Hematopoietic multipotent progenitor cell treated with erythropoietin and hydrocortisone succinate and interleukin-3 and kit ligand, for 6 days (in vitro differentiated cells): Measurements from ENCODE around the gene GABRD.
A peak's percentile ranks its signal among the peaks of the same experiment; 100 is the strongest.

Source experiments
- DNase-seq: peaks from one replicate; pipeline ENCODE4 v3.0.0-alpha.2; 2015

The GABRD gene

GRCh38 chr1:1985375-1986050 lies 33.6 kb upstream of the GABRD start:
- no peak for DNase-seq

GRCh38 chr1:1986451-1987141 lies 32.5 kb upstream of the GABRD start:
- no peak for DNase-seq

GRCh38 chr1:1987142-1987510 lies 32.0 kb upstream of the GABRD start:
- DNase-seq, result no peak

GRCh38 chr1:1988061-1988945 lies 30.8 kb upstream of the GABRD start:
- no peak for DNase-seq

GRCh38 chr1:1989102-1989542 lies 30.0 kb upstream of the GABRD start:
- DNase-seq, result no peak

GRCh38 chr1:1989789-1990188 lies 29.4 kb upstream of the GABRD start:
- DNase-seq, result no peak

GRCh38 chr1:1990222-1990621 lies 28.9 kb upstream of the GABRD start:
- no peak for DNase-seq

- no peak for DNase-seq
These were observed 24.6 kb upstream of the GABRD start for GRCh38 chr1:1994536-1994935.

- peak; percentile 65 for DNase-seq
These were observed 22.9 kb upstream of the GABRD start for GRCh38 chr1:1996207-1996651.

- DNase-seq, result no peak
These were observed 21.6 kb upstream of the GABRD start for GRCh38 chr1:1997576-1997975.

- DNase-seq, result no peak
These were observed 18.7 kb upstream of the GABRD start for GRCh38 chr1:2000432-2000831.

GRCh38 chr1:2000850-2001249 lies 18.3 kb upstream of the GABRD start:
- no peak for DNase-seq

GRCh38 chr1:2001773-2002411 lies 17.3 kb upstream of the GABRD start:
- no peak for DNase-seq

GRCh38 chr1:2003541-2004131 lies 15.5 kb upstream of the GABRD start, which contains the start of gene CFAP74:
CFAP74 (minus strand) TSS chr1:2003786; CDS start chr1:1990956, 12,830 bp downstream.
- DNase-seq, result peak; percentile 43

GRCh38 chr1:2004856-2005255 lies 14.3 kb upstream of the GABRD start:
- DNase-seq, result no peak

GRCh38 chr1:2009101-2010053 lies 9.8 kb upstream of the GABRD start:
- DNase-seq, result no peak

GRCh38 chr1:2014181-2014580 lies 5.0 kb upstream of the GABRD start:
- no peak for DNase-seq

- no peak for DNase-seq
These were observed 4.1 kb upstream of the GABRD start for GRCh38 chr1:2014741-2015735.

- DNase-seq, result no peak
These were observed 3.0 kb upstream of the GABRD start for GRCh38 chr1:2016123-2016522.
